ENCODE measurements around the gene MAGEA2.
"Not testable (repeated sequence)": the region's sequence is repeated elsewhere in the genome, so short reads cannot be mapped to it uniquely, and the experiment has no call there.

The MAGEA2 gene

GRCh38 chrX:152753686-152754650 lies at the start of gene MAGEA2:
TSS of gene MAGEA2 (minus strand) at chrX:152753842. CDS start at chrX:152751363, 2,479 bp downstream.
- H3K36me3 ChIP-seq (replicated peaks); H3K9me3 ChIP-seq; H3K4me3 ChIP-seq; in situ Hi-C loops (cut with MboI; ENCODE audit: low sequenced_read_pairs); DNase-seq (ENCODE audit: low spot score in 2 of 2); H3K27me3 ChIP-seq (ENCODE audit: low read depth); H3K4me1 ChIP-seq: not testable (repeated sequence)

GRCh38 chrX:152798945-152799344 lies 45.3 kb upstream of the MAGEA2 start:
- in situ Hi-C loops (cut with MboI; ENCODE audit: low sequenced_read_pairs): no loop called here
- Histone ChIP-seq H3K36me3 (replicated peaks) (no peaks in the 10 kb centered on the region), H3K27me3 (ENCODE audit: low read depth) (peaks cover 13% of the 10 kb centered on the region), H3K9me3 (no peaks in the 10 kb centered on the region), H3K4me1 (no peaks in the 10 kb centered on the region), H3K4me3 (no peak overlapping the region)
- no peak for DNase-seq (ENCODE audit: low spot score in 2 of 2)

- in situ Hi-C loops (cut with MboI; ENCODE audit: low sequenced_read_pairs); H3K4me1 ChIP-seq; H3K4me3 ChIP-seq; H3K9me3 ChIP-seq; H3K36me3 ChIP-seq (replicated peaks); H3K27me3 ChIP-seq (ENCODE audit: low read depth); DNase-seq (ENCODE audit: low spot score in 2 of 2): not testable (repeated sequence)
Observed at GRCh38 chrX:152787062-152787461, 33.4 kb upstream of the MAGEA2 start.

- DNase-seq (ENCODE audit: low spot score in 2 of 2); H3K4me3 ChIP-seq; H3K4me1 ChIP-seq; in situ Hi-C loops (cut with MboI; ENCODE audit: low sequenced_read_pairs); H3K36me3 ChIP-seq (replicated peaks); H3K27me3 ChIP-seq (ENCODE audit: low read depth); H3K9me3 ChIP-seq: not testable (repeated sequence)
Observed at GRCh38 chrX:152769549-152770289, 16.1 kb upstream of the MAGEA2 start, which contains the start of gene MAGEA6. TSS of gene MAGEA6 (minus strand) at chrX:152769689. CDS start at chrX:152767650, 2,039 bp downstream.

GRCh38 chrX:152766562-152766961 lies 12.9 kb upstream of the MAGEA2 start:
- in situ Hi-C loops (cut with MboI; ENCODE audit: low sequenced_read_pairs); H3K27me3 ChIP-seq (ENCODE audit: low read depth); H3K4me1 ChIP-seq; DNase-seq (ENCODE audit: low spot score in 2 of 2); H3K36me3 ChIP-seq (replicated peaks); H3K4me3 ChIP-seq; H3K9me3 ChIP-seq: not testable (repeated sequence)

GRCh38 chrX:152761582-152761981 lies 7.9 kb upstream of the MAGEA2 start:
- DNase-seq (ENCODE audit: low spot score in 2 of 2); H3K4me3 ChIP-seq; in situ Hi-C loops (cut with MboI; ENCODE audit: low sequenced_read_pairs); H3K27me3 ChIP-seq (ENCODE audit: low read depth); H3K4me1 ChIP-seq; H3K9me3 ChIP-seq; H3K36me3 ChIP-seq (replicated peaks): not testable (repeated sequence)

- H3K27me3 ChIP-seq (ENCODE audit: low read depth); DNase-seq (ENCODE audit: low spot score in 2 of 2); H3K4me1 ChIP-seq; in situ Hi-C loops (cut with MboI; ENCODE audit: low sequenced_read_pairs); H3K4me3 ChIP-seq; H3K36me3 ChIP-seq (replicated peaks); H3K9me3 ChIP-seq: not testable (repeated sequence)
Observed at GRCh38 chrX:152759544-152759943, 5.9 kb upstream of the MAGEA2 start.

GRCh38 chrX:152758918-152759317 lies 5.3 kb upstream of the MAGEA2 start, which contains the start of gene CSAG3:
TSS of gene CSAG3 (plus strand) at chrX:152759218.
- H3K4me3 ChIP-seq; H3K9me3 ChIP-seq; in situ Hi-C loops (cut with MboI; ENCODE audit: low sequenced_read_pairs); H3K36me3 ChIP-seq (replicated peaks); H3K4me1 ChIP-seq; H3K27me3 ChIP-seq (ENCODE audit: low read depth); DNase-seq (ENCODE audit: low spot score in 2 of 2): not testable (repeated sequence)

GRCh38 chrX:152754871-152755270 lies 1.2 kb upstream of the MAGEA2 start:
- H3K27me3 ChIP-seq (ENCODE audit: low read depth); H3K4me1 ChIP-seq; in situ Hi-C loops (cut with MboI; ENCODE audit: low sequenced_read_pairs); H3K36me3 ChIP-seq (replicated peaks); H3K4me3 ChIP-seq; H3K9me3 ChIP-seq; DNase-seq (ENCODE audit: low spot score in 2 of 2): not testable (repeated sequence)

GRCh38 chrX:152738560-152738959 lies 15.1 kb downstream of the MAGEA2 start:
- in situ Hi-C loops (cut with MboI; ENCODE audit: low sequenced_read_pairs): no loop called here
- DNase-seq (ENCODE audit: low spot score in 2 of 2): no peak

GRCh38 chrX:152736528-152736927 lies 17.1 kb downstream of the MAGEA2 start:
- H3K36me3 ChIP-seq (replicated peaks); H3K9me3 ChIP-seq; in situ Hi-C loops (cut with MboI; ENCODE audit: low sequenced_read_pairs); H3K4me1 ChIP-seq; H3K4me3 ChIP-seq; DNase-seq (ENCODE audit: low spot score in 2 of 2); H3K27me3 ChIP-seq (ENCODE audit: low read depth): not testable (repeated sequence)

More at GRCh38 chrX:152738560-152738959, 15.1 kb downstream of the MAGEA2 start:
- no peaks in the 10 kb centered on the region for H3K4me1 ChIP-seq
- H3K27me3 ChIP-seq (ENCODE audit: low read depth): no peaks in the 10 kb centered on the region
- no peak overlapping the region for H3K4me3 ChIP-seq
- no peaks in the 10 kb centered on the region for H3K9me3 ChIP-seq
- H3K36me3 ChIP-seq (replicated peaks): no peaks in the 10 kb centered on the region

- in situ Hi-C loops (cut with MboI; ENCODE audit: low sequenced_read_pairs): no loop called here
- Histone ChIP-seq H3K4me1 (no peaks in the 10 kb centered on the region), H3K36me3 (replicated peaks) (no peaks in the 10 kb centered on the region), H3K27me3 (ENCODE audit: low read depth) (no peaks in the 10 kb centered on the region), H3K9me3 (no peaks in the 10 kb centered on the region), H3K4me3 (no peak overlapping the region)
- DNase-seq (ENCODE audit: low spot score in 2 of 2): no peak
Observed at GRCh38 chrX:152735860-152736511, 17.7 kb downstream of the MAGEA2 start.

GRCh38 chrX:152735101-152735500 lies 18.5 kb downstream of the MAGEA2 start:
- Histone ChIP-seq H3K9me3 (no peaks in the 10 kb centered on the region), H3K4me1 (no peaks in the 10 kb centered on the region), H3K27me3 (ENCODE audit: low read depth) (no peaks in the 10 kb centered on the region; the same call in 1 of the 2 replicates), H3K36me3 (replicated peaks) (no peaks in the 10 kb centered on the region), H3K4me3 (no peak overlapping the region)
- DNase-seq (ENCODE audit: low spot score in 2 of 2): no peak
- in situ Hi-C loops (cut with MboI; ENCODE audit: low sequenced_read_pairs): no loop called here
